ENCODE data around the gene HSFX4. TPM values are rescaled to one million over a fixed set of nuclear protein-coding genes. Genes with fewer than 3 reads are reported as not detected.

Gene HSFX4
- total RNA-seq, 1 experiment from 2014 or later, result not detected

DNA sequence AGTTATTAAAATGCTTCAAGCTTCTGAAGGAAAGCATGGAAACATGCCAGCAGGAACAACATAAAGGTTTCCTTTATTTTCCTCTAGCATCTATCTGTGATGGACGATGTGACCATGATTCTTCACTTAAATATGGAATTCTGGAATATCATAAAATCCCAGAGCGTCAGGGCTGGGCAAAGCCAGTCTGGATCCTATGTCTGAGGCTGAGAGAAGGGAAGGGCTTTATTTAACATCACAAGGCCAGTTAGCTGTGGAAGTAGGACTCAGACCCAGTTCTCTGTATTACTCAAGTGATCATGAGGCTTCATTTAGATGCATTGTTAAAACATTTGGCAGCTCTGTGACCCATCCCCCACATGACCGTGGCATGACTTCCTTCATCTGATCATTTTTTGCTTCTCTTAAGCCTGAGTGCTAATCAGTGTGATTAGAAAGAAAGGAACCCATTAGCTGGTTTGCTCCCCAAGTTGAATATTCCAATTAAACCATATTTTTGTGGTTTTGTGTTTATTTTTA lies 49.8 kb downstream of the HSFX4 start:
- DNase-seq (ENCODE audit: low read depth, low spot score) (no peak), ATAC-seq (no peak)
- H3K36me3 ChIP-seq (ENCODE audit: control insufficient read depth, insufficient read depth, low read length), result no peaks in the 10 kb centered on the region
- BruUV-seq (replicated peaks), result no TSS peak
- H3K4me3 ChIP-seq (ENCODE audit: low read depth in 2 of 2, low read length in 2 of 2), result no peak overlapping the region
- H3K27me3 ChIP-seq (ENCODE audit: control insufficient read depth, insufficient read depth, low read length), result no peaks in the 10 kb centered on the region
- POLR2A ChIA-PET, result no interaction called here
- no peaks in the 10 kb centered on the region for H3K9me3 ChIP-seq (ENCODE audit: control insufficient read depth, insufficient read depth, low read depth, low read length)
- intact Hi-C loops (cut with micrococcal nuclease; ENCODE audit: unreplicated experiment) (no loop called here), in situ Hi-C loops (cut with HindIII; ENCODE audit: low pct_unique_long_range_greater_than_20kb, low sequenced_read_pairs) (no loop called here)
- CTCF ChIA-PET, result no interaction called here
- TF ChIP-seq CTCF (IDR thresholded peaks at IDR 0.05), result no peak
- no peak for TF ChIP-seq POLR2AphosphoS5 (IDR thresholded peaks at IDR 0.05; ENCODE audit: low read depth, low read length)
- no peak overlapping the region for H3K27ac ChIP-seq (ENCODE audit: low read length)
- H3K4me1 ChIP-seq (ENCODE audit: control insufficient read depth, insufficient read depth, low read length), result no peaks in the 10 kb centered on the region

Other genes with a start within 250 kb of the HSFX4 start
- gene MAGEA11, start 217.5 kb upstream of the HSFX4 start, total RNA-seq (2021; ENCODE audit: unreplicated experiment), result not detected
- 1.0 TPM for gene HSFX1, start 155.5 kb upstream of the HSFX4 start, total RNA-seq (2021; ENCODE audit: unreplicated experiment)
- not detected for gene MAGEA9, start 147.6 kb upstream of the HSFX4 start, total RNA-seq (2021; ENCODE audit: unreplicated experiment)
- gene MAGEA8, start 48.4 kb upstream of the HSFX4 start, total RNA-seq (2021; ENCODE audit: unreplicated experiment), result not detected
- gene EOLA2, start 8.9 kb downstream of the HSFX4 start, total RNA-seq (2021; ENCODE audit: unreplicated experiment), result 75.0 TPM

Data from Panc1 (cell line).